ENCODE results near the gene MAPK8IP2. TPM values are rescaled to one million over a fixed set of nuclear protein-coding genes. Genes with fewer than 3 reads are reported as not detected.
"Not testable (repeated sequence)": the region's sequence is repeated elsewhere in the genome, so short reads cannot be mapped to it uniquely, and the experiment has no call there.

Gene MAPK8IP2
- polyA plus RNA-seq, 4 donors = 0.76 to 0.87 (median 0.79) TPM

DNA sequence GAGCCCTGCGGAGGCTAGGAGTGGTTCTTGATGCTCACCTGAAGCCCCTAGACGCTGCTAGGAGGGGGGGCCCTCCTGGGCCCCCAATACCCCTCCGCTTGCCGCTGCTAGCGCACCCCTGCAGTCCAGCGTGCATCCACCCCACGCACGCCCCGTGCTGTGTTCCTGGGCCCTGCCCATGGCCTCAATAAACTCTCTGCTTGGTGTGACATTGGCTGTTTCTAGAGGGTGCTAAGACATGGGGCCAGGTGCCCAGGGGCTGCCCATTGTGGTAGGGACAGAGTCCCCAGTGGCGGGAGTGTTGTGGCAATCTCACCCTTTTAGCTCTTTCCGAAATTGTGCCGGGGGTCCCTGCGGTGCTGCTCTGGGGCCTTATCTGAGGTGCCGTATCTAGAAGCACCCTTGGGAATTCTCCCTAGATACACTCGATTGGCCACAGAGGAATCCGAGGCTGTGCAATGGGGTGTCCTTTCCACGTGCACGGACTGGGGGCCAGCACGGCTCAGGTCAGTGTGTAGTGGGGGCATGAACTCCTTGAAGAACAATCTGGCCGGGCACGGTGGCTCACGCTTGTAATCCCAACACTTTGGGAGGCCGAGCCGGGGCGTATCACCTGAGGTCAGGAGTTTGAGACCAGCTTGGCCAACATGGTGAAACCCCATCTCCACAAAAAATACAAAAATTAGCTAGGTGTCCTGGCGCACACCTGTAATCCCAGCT lies 10.9 kb downstream of the MAPK8IP2 start:
- DNase-seq (ENCODE audit: low read depth in 4 of 4, low spot score in 2 of 4) = no peak

DNA sequence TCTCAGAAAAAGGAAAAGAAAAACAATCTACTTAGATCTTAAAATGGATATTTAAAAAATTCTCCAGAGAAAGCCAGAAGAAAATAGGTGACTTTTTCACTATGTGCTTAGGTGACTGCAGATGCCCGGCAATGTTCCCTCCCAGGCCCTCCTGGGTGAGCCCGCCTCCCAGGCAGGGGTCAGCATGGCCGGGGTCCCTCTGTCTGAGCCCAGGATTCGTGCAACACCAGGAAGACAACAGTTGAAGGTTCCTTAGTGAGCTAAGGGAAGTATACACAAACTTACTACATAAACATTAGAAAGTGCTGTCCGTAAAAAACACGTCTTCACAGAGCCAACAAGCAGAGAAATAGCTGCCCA lies 11.6 kb downstream of the MAPK8IP2 start:
- no peak for DNase-seq (ENCODE audit: low read depth in 4 of 4, low spot score in 2 of 4)

DNA sequence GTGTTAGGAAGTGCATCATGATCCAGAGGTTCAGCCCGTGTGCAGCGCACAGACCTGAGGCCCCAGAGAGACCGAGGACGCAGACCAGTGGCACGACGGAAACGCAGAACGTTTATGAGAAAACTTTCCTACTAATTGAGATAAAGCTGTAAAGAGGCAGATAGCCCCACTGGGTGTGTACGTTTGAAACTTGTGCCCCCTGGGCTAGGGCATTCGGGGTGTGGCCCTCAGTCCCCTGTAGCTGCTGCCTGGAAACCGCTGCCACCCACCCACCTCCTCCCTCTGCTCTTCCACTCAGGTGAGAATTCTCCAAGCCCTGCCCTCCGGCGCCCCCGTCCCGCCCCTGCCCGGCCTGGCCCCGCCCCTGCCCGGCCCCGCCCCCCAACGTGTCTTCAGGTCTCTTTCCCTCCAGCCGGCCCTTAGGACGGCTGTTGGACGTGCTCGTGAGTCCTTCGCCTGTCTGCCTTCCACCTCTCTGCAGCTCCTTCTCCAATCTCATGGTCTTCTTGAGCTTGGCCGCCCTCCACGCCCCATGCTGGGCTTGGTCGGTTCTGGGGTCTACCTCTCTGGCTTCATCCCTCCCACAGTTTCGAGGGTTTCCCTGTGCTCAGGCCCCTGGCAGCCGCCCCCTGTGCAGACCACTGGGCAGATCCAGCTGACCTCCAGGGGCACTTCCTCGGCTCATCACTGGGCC lies 12.1 kb downstream of the MAPK8IP2 start:
- DNase-seq (ENCODE audit: low read depth in 4 of 4, low spot score in 2 of 4) = no peak

DNA sequence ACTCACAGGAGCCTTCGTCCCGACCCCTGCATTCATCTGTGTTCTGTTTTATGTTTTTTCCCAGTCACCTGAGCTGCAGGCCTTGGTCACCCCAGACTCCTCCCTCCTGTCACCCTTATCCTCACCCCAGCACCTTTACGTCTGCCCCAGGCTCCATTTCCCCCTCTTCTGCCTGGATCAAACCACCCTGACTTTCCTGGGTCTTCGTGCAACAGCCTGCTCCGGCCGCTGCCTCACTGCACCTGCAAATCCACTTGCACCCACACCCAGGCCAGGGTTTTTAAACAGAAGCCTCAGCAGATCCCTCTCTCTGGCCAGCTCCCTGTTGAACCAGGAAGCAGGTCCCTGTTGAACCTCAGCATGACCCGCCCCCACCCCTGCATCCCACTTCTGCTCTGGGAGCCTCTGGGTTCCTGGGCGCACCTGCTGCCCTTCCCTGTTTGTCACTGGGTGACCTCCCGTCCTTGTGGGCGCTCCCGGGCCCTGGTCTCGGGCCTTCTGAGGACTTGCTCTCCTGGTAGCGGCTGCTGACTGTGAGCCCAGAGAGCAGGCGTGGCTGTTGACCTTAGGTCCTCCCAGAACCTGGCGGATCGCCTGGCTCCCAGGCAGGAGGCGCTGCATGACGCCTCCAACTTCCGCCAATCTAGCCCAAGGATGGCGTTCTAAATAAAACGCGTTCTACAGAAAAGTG lies 12.8 kb downstream of the MAPK8IP2 start:
- no peak for DNase-seq (ENCODE audit: low read depth in 4 of 4, low spot score in 2 of 4)

DNA sequence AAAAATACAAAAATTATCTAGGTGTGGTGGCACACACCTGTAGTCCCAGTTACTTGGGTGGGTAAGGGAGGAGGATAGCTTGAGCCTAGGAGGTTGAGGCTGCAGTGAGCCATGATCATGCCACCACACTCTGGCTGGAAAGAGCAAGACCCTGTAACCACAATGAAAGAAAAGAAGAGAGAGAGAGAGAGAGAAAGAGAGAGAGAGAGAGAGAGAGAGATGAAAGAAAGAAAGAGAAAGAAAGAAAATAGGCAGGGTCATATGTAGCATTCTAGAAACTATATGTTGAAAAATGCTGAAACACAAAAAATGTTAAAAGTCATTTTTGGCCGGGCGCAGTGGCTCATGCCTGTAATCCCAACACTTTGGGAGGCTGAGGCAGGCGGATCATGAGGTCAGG lies 13.7 kb downstream of the MAPK8IP2 start:
- DNase-seq (ENCODE audit: low read depth in 4 of 4, low spot score in 2 of 4) = not testable (repeated sequence)

DNA sequence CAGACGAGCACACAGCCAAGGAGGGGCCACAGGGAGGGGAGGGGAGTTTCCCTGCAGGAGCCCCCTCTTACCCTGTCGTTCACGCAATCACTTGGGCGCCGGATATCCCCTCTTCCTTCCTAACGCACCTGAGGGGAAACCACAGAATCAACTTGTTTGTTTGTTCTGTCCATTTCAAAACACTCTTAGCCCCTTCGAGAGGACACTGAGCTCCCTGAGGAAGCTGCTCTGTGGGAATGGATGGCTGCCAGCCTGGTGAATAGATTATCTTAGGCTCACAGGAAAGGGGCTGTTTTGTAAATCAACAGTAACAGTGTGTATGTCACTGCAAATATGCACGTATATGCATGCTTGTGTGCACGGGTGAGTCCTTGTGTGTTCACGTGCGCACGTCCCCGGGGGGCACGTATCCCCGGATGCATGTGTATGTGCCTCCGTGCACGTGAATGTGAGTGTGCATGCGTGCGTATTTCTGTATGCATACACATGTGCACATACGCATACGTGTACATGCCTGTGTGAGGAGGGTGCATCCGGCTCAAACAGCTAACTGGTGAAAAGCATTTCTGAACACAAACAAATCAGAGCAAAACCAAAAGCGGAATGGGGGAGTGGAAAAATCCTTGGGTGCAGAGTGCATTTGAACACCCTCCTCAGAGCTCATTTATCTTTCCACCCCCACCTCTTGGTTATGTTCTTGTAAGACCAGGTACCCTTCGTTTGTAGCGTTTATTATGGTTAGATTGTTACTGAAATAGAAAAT lies 20.2 kb downstream of the MAPK8IP2 start:
- peak in 2 of 4 donors; percentile 72 to 80 for DNase-seq (ENCODE audit: low read depth in 4 of 4, low spot score in 2 of 4)

DNA sequence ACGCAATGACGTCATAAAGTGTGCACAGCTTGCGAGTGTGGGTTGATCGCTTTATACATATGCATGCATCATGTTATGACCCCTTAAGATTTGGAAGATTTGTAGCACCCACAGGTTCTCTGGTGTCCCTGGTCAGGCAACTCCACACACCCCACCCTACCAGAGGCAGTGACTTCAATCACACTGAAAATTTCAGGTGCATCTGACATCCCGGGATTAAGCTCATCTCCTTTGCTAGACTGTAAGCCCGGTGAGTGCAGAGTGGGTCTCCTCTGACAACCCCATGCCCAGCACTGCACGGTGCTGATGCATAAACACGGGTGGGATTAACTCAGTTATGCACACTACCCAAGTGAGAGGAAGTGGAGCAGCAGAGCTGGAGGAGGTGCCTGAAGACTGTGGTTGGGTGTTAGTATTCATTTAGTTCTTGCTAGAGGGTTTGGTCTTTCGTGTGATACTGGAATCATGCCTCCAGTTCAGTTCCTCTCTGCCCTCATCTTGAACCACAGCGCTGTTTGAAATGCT lies 20.8 kb downstream of the MAPK8IP2 start:
- no peak for DNase-seq (ENCODE audit: low read depth in 4 of 4, low spot score in 2 of 4)

DNA sequence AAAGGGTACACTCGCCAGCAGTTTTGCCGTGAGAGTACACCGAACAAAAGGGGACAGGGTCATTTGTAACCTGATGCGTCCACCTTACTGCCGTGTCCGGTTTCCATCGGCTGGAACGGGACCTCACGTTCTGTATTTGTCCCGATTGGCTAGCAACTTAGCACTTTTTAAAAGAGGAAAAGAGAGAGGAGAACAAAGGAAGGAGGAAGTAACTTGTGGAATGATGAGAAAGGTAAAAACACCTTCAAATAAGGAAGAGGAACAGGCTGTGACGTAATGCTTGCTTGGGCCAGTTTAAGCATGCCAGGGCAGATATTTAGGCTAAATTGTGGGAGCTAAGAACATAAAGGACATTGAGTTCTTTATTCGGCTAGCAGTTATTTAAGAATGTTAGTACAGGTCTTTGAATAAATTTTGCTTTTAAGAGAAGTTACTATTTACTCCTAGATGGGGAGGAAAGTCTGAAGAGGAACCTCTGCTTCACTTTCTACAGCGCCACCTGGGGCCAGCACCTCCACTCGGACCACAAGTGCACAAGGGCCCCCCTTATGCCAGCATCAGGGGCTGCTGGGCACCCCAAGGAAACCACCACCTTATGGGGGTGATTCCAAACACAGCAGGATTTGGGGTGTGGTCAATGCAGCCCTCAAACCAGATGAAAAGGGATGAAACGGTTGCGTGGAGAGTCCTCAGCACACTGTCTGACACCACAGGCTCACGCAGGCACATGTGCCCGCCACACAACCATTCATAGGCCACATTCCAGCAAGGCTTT lies 21.5 kb downstream of the MAPK8IP2 start:
- no peak for DNase-seq (ENCODE audit: low read depth in 4 of 4, low spot score in 2 of 4)

DNA sequence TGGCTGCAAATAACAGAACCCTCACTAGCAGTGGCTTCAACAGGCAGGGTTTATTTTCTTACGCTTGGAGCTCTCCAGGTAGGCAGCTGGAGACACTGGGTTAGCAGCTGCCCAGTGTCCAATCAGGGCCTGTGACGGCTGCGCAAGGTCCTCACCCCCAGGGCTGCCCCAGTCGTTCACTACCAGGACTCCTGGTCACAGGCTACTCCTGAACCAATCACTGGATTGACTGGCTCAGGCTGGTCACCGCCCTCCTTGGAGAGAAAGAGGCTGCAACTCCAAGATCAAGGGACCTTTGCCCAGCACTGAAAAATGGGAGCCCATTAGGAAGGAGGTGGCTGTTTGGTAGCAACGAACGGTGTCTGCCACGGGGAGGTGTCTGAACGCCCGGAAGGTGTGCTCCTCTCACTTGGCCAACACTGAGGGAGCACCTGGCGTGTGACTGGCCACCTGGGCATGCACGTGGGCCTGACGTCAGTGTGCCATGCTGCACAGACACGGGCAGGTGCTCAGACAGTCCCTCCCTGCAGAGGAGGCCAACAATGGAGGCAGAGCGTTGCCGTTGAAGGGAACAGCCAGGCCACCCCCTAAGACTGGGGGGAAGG lies 22.2 kb downstream of the MAPK8IP2 start:
- no peak for DNase-seq (ENCODE audit: low read depth in 4 of 4, low spot score in 2 of 4)

DNA sequence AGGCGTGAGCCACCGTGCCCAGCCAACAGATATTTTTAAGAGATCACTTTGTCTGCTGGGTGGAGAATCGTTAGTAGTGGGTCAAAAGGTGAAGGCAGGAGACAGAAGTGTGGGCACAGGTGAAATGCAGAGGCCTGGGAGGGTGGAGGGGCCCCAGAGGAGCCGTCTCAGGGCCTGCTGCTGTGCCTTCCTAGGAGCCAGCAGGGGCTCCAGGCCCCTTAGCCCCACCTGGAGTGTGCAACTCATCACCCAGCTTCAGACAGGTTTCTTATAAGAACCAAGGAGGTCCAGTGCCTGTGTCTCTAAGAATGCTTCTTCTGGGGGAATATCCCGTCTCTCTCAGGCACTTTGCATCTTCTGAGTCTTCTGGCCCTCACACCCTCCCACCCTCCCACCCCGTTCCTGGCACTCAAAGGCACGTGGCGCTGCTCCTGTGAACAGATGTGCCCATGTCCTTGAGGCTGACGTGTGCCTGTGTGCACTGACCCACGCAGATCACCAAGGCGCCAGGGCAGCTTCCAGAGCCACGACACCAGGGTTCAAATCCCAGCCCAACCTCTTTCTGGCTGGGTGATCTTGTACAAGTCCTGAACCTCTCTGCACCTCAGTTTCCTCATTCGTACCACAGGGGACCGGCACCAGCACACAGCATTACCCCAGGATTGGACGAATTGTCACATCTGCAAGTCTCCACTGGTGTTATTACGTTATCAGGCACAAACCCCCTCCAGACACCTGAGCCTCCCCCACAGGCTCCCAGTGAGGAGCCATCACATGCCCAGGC lies 23.9 kb downstream of the MAPK8IP2 start:
- DNase-seq (ENCODE audit: low read depth in 4 of 4, low spot score in 2 of 4) = no peak

DNA sequence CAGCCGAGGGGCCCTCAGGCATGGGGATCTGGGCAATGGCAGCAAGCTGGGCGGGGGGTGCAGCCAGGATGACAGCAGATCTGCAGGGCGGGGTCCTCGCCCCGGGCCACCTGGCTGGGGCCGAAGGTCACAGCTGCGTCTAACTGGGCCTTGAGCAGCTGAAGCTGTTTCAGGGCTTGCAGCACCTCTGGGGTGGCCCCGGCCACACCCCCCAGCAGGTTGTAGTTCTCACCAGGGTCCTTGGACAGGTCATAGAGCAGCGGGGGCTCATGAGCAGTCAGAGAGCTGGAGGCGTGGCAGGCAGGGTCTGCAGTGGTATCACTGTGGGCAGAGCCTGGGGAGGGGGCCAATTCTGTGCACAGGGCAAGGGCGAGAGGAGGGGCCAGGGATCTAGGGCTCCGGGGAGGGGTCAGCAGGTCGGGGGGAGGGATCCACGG lies 24.6 kb downstream of the MAPK8IP2 start:
- DNase-seq (ENCODE audit: low read depth in 4 of 4, low spot score in 2 of 4) = no peak

DNA sequence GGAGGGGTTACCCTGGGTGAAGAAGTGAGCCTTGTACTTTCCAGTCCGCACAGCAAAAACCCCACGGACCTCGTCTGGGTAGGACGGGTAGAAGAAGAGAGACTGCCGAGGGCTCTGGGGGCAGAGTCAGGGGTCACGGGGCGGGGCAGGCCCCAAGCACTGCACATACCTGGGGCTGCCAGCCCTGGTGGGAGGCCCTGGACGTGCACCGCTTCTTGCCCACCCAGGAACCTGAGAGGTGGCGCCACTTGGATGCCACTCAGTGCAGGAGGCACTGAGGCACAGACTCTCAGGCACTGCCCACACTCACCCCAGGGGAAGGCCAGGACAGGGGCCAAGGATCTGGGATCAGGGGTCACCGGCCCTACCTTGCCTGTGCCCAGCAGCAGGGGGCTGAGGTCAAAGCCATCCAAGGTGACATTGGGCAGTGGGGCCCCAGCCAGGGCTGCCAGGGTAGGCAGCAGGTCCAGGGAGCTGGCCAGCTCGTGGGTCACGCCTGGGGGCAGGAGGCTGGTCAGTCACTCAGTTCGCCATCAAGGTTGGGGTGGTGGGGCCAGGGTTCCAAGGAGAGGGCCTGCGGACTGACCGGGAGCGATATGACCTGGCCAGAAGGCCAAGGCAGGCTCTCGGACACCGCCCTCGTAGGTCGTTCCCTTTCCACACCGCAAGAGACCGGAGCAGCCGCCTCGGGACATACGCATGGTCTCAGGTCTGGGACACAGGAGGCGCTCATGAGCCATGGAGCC lies 25.1 kb downstream of the MAPK8IP2 start:
- no peak for DNase-seq (ENCODE audit: low read depth in 4 of 4, low spot score in 2 of 4)

DNA sequence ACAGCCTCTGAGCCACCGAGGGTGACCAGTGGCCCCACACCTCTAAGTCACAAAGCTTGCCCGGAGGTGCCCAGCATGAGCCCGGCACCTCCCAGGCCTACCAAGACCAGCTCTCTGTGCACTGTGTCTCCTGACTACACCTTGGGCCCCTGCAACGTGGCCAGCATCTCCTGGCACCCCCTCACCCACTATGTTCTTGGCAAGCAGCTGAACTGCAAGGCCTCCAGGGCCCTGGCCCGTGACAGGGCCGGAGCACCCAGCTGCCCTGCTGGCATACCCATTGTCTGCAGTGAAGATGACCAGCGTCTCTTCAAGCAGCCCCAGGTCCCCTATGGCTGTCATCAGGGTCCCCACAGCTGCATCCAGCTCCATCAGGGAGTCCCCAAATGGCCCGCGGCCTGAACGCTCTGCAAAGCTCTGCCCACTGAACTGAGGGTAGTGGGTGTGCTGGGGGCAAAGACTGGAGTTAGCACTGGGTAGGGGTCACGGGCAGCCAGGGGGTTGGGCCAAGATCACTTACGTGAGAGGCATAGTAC lies 25.8 kb downstream of the MAPK8IP2 start:
- DNase-seq (ENCODE audit: low read depth in 4 of 4, low spot score in 2 of 4) = no peak

DNA sequence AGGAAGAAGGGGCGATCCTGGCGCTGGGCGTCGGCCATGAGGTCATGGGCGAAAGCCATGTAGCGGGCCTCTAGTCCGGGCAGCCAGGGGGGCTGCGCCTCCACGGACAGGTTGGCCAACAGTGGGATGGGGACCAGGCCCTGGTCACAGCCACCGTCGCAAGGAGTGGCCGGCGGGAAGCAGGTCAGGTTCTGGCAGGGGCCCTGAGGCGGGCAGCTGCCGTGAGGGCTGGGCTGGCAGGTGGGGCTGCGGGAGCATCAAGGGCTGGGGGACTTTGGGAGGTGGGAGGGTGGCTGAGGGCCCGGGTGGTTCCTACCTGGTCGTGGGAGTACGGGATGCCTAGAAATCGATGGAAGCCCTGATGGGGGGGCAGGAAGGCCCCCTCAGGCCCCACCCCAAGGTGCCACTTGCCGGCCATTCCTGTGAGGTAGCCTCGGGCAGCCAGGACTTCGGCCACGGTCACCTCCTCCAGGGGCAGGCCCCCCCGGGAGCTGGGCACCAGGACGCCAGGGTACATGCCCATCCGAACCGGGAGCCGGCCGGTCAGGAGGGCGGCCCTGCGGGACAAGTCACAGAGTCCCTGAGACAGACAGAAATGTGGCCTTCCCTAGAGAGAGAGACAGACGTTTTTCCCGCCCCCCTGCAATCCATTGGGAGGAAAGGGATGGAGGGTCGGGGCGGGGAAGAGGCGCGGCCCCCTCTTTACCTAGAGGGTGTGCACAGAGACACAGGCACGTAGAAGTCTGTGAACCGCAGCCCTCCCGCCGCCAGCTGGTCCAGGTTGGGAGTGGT lies 26.5 kb downstream of the MAPK8IP2 start:
- no peak for DNase-seq (ENCODE audit: low read depth in 4 of 4, low spot score in 2 of 4)

DNA sequence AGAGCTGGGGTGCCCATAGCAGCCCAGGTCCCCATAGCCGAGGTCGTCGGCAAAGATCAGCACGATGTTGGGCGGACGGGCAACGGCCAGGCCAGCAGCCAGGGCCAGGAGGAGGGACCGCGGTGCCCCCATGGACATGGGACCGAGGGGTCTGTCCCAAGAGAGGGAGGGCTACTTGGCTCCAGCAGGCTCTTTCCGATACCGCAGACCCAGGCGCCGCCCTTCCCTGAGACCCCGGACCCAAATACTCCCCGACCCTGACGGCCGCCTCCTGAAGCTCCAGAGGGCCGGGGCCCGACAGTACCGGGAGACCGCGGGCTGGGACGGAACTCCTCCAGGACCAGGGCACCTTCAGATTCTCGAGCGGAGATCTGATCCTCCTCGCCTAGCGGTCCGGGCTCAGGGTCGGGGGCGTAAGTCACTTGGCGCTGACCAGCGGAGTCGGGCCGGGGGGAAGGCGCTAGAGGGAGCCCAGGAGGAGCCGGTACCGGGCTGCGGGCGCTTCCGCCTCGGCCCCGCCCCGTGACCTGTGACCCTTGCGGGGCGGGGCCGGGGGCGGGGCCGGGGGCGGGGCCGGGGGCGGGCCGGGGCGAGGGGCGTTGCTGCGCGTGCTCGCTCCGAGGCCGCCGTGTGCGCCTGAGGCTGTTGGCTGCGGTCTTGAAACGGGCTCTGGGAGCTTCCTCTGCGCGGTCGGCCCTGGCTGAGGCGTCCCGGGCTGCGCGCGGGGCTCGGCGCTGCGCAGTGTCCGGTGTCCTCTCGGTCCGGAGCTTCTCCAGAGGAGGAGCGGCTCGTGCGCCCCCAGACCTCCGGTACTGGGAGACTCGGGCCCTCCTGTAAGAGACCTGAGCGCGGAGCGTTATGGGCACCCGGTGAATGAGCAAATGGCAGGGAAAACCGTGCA lies 27.3 kb downstream of the MAPK8IP2 start, which contains the start of gene ARSA:
Gene ARSA (minus strand): TSS at position 511 of the 901 bp plus-strand sequence. CDS start 373 bp downstream, at position 138.
- DNase-seq (ENCODE audit: low read depth in 4 of 4, low spot score in 2 of 4) = peak in 2 of 4 donors; percentile 55 to 56
